SK-N-MC (cell line): ENCODE data around the gene MTUS2.

ENCODE experiments used
- EZH2 ChIP-seq: fragments of 200-600 bp; sonication (generic); IDR thresholded peaks from one replicate; pipeline ENCODE4 v1.6.1; 2017; ENCODE audit warnings: antibody characterized with exemption
- FOXP2 ChIP-seq: optimal IDR thresholded peaks from 2 replicates; pipeline ENCODE3; 2011; ENCODE audit warnings: mild to moderate bottlenecking, moderate library complexity; ENCODE audit not compliant: insufficient read depth; ENCODE audit errors: extremely low read length, control extremely low read depth
- POLR2AphosphoS5 ChIP-seq: IDR thresholded peaks from 2 replicates; pipeline ENCODE4 v1.6.1; 2012; ENCODE audit warnings: mild to moderate bottlenecking, low read depth, low read length, borderline replicate concordance

DNA sequence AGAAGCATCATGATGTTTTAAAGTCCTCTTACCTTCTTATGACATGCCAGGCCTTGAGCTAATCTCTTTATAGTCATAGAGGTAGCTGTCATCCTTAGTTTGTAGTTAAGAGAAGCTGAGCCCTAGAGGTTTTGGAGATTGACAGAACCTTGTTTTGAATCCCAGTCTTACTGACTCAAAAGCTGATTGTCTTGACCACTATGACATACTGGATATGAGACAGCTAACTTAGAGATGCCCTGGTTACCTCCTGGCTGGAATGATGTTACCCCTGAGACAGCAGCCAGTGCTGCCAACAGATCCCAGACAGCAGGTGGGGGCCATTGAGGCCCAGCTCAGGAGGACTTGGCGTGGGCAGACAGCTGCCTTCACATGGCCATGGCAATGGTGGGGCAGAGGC lies 311.0 kb downstream of the MTUS2 start:
- TF ChIP-seq POLR2AphosphoS5 = no peak
- no peak for TF ChIP-seq EZH2
- TF ChIP-seq FOXP2 = no peak
